ENCODE data around the gene NIBAN1.

NIBAN1 gene

DNA sequence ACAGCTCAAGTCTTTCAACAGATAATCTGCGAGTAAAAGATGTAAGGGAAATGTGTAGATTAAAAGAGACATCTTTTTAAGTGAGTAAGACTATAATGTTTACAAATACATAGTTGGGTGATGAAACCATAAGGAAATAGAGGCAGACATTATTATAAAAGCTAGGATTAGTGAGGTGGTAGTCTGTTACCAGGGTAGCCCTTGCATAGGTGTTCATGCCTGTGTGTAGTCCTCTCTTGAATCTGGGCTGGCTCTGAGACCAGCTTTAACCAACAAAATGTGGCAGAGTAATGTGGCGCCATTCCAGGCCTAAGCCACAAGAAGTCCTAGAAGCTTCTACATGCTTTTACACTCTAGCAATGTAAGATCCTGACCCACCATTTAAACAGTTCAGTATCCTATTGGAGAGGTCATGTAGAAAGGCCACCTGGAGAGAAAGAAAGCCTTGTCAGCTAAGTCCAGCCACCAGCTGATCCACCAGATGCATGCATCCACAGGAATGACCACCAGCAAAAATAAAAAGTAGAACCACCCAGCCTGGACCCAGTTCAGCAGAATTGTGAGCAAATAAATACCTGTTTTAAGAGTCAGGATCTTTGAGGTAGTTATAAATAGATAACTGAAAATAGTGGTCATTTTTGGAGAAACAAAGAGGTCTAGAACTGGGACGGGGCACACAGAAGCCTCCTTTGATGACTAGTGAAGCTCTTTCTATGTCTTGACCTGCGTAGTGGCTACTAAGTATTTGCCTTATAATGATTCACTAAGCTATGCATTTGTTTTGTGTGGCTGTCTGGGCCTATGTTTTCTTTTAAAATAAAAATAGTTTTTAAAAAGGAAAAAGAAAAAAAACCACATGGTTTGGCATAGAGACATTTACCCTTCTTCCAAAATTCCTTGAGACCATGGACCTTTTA is 8.1 kb downstream of the NIBAN1 start:
- H3K9me3 ChIP-seq (replicated peaks; ENCODE audit: insufficient read depth, low read length), result no peaks in the 10 kb centered on the region
- H3K27ac ChIP-seq (ENCODE audit: low read length), result no peak overlapping the region
- H3K4me2 ChIP-seq (ENCODE audit: low read depth, low read length), result no peak overlapping the region
- no peaks in the 10 kb centered on the region for H4K20me1 ChIP-seq (ENCODE audit: insufficient read depth, low read length)
- H3K4me3 ChIP-seq (ENCODE audit: low read length), result no peak overlapping the region
- H3K27me3 ChIP-seq (replicated peaks; ENCODE audit: insufficient read depth, low read length), result no peaks in the 10 kb centered on the region
- H3F3A ChIP-seq (ENCODE audit: insufficient read depth, low read length), result peaks cover 6% of the 10 kb centered on the region; the same call in 1 of the 2 replicates
- no peaks in the 10 kb centered on the region for H3K9me2 ChIP-seq (replicated peaks; ENCODE audit: insufficient read depth, low read length)
- peaks cover 9% of the 10 kb centered on the region; the same call in 1 of the 2 replicates for H3K4me1 ChIP-seq (ENCODE audit: low read length)
- no peak overlapping the region for H2AFZ ChIP-seq (ENCODE audit: low read length)
- no peaks in the 10 kb centered on the region for H3K36me3 ChIP-seq (replicated peaks; ENCODE audit: insufficient read depth, low read length)
- H3K9ac ChIP-seq (ENCODE audit: low read length), result no peak overlapping the region
- H3K79me2 ChIP-seq (ENCODE audit: low read length), result no peaks in the 10 kb centered on the region
- no peak for DNase-seq
- TF ChIP-seq EZH2 (optimal IDR thresholded peaks at IDR 0.05; ENCODE audit: low read depth, low read length), result no peak
- no peak for TF ChIP-seq EZH2phosphoT487 (IDR thresholded peaks at IDR 0.05; ENCODE audit: low read length)
- TF ChIP-seq, protein P1, sequence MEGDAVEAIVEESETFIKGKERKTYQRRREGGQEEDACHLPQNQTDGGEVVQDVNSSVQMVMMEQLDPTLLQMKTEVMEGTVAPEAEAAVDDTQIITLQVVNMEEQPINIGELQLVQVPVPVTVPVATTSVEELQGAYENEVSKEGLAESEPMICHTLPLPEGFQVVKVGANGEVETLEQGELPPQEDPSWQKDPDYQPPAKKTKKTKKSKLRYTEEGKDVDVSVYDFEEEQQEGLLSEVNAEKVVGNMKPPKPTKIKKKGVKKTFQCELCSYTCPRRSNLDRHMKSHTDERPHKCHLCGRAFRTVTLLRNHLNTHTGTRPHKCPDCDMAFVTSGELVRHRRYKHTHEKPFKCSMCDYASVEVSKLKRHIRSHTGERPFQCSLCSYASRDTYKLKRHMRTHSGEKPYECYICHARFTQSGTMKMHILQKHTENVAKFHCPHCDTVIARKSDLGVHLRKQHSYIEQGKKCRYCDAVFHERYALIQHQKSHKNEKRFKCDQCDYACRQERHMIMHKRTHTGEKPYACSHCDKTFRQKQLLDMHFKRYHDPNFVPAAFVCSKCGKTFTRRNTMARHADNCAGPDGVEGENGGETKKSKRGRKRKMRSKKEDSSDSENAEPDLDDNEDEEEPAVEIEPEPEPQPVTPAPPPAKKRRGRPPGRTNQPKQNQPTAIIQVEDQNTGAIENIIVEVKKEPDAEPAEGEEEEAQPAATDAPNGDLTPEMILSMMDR (IDR thresholded peaks at IDR 0.05; ENCODE audit: low read length), result no peak

DNA sequence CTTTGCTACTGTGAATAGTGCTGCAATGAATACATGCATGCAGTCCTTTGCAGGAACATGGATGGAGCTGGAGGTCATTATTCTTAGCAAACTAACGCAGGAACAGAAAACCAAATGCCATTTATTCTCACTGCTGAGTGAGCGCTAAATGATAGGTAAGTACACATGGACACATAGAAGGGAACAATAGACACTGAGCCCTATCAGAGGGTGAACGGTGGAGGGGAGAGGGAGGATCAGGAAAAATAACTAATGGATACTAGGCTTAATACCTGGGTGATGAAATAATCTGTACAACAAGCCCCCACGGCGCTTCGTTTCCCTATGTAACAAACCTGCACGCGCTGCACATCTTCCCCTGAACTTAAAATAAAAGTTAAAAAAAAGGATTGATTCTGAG is 8.9 kb downstream of the NIBAN1 start:
- H3K36me3 ChIP-seq (replicated peaks; ENCODE audit: insufficient read depth, low read length), result no peaks in the 10 kb centered on the region
- no peak overlapping the region for H3K4me3 ChIP-seq (ENCODE audit: low read length)
- no peaks in the 10 kb centered on the region for H3K9me3 ChIP-seq (replicated peaks; ENCODE audit: insufficient read depth, low read length)
- H3K27me3 ChIP-seq (replicated peaks; ENCODE audit: insufficient read depth, low read length), result no peaks in the 10 kb centered on the region
- H3F3A ChIP-seq (ENCODE audit: insufficient read depth, low read length), result peaks cover 6% of the 10 kb centered on the region; the same call in 1 of the 2 replicates
- H3K9ac ChIP-seq (ENCODE audit: low read length), result no peak overlapping the region
- H3K4me2 ChIP-seq (ENCODE audit: low read depth, low read length), result no peak overlapping the region
- TF ChIP-seq, protein P1 (IDR thresholded peaks at IDR 0.05; ENCODE audit: low read length), result no peak
- no peak for TF ChIP-seq EZH2phosphoT487 (IDR thresholded peaks at IDR 0.05; ENCODE audit: low read length)
- H2AFZ ChIP-seq (ENCODE audit: low read length), result no peak overlapping the region
- H4K20me1 ChIP-seq (ENCODE audit: insufficient read depth, low read length), result no peaks in the 10 kb centered on the region
- no peak overlapping the region for H3K27ac ChIP-seq (ENCODE audit: low read length)
- no peak for DNase-seq
- peaks cover 9% of the 10 kb centered on the region; the same call in 1 of the 2 replicates for H3K4me1 ChIP-seq (ENCODE audit: low read length)
- H3K9me2 ChIP-seq (replicated peaks; ENCODE audit: insufficient read depth, low read length), result no peaks in the 10 kb centered on the region
- H3K79me2 ChIP-seq (ENCODE audit: low read length), result no peaks in the 10 kb centered on the region

GRCh38 chr1:184959626-184960025 is 14.7 kb downstream of the NIBAN1 start:
- no peaks in the 10 kb centered on the region for H3K9me2 ChIP-seq (replicated peaks; ENCODE audit: insufficient read depth, low read length)
- H3K4me2 ChIP-seq (ENCODE audit: low read depth, low read length), result no peak overlapping the region
- no peaks in the 10 kb centered on the region for H3K9me3 ChIP-seq (replicated peaks; ENCODE audit: insufficient read depth, low read length)
- DNase-seq, result no peak
- H3K4me1 ChIP-seq (ENCODE audit: low read length), result no peaks in the 10 kb centered on the region
- no peaks in the 10 kb centered on the region for H3K79me2 ChIP-seq (ENCODE audit: low read length)
- no peaks in the 10 kb centered on the region for H4K20me1 ChIP-seq (ENCODE audit: insufficient read depth, low read length)
- no peaks in the 10 kb centered on the region for H3K27me3 ChIP-seq (replicated peaks; ENCODE audit: insufficient read depth, low read length)
- H3K27ac ChIP-seq (ENCODE audit: low read length), result no peak overlapping the region
- H2AFZ ChIP-seq (ENCODE audit: low read length), result no peak overlapping the region
- H3K4me3 ChIP-seq (ENCODE audit: low read length), result no peak overlapping the region
- no peaks in the 10 kb centered on the region for H3F3A ChIP-seq (ENCODE audit: insufficient read depth, low read length)
- no peak overlapping the region for H3K9ac ChIP-seq (ENCODE audit: low read length)
- TF ChIP-seq, protein P1 (IDR thresholded peaks at IDR 0.05; ENCODE audit: low read length), result no peak
- TF ChIP-seq EZH2phosphoT487 (IDR thresholded peaks at IDR 0.05; ENCODE audit: low read length), result no peak
- TF ChIP-seq EZH2 (optimal IDR thresholded peaks at IDR 0.05; ENCODE audit: low read depth, low read length), result no peak
- no peaks in the 10 kb centered on the region for H3K36me3 ChIP-seq (replicated peaks; ENCODE audit: insufficient read depth, low read length)

All from MM.1S (cell line).